Naive thymus-derived CD4-positive, alpha-beta T cell (primary cell): Measurements from ENCODE around the gene WAPL. TPM values are rescaled to one million over a fixed set of nuclear protein-coding genes. Genes with fewer than 3 reads are reported as not detected.
A peak's percentile ranks its signal among the peaks of the same experiment; 100 is the strongest.

Source experiments
- ATAC-seq: fragments of 150-1000 bp; cut with Tn5 transposase; 2 replicates; pipeline ENCODE4 v1.10.0; 2021; ENCODE audit warnings: mild to moderate bottlenecking, moderate library complexity
- CTCF ChIA-PET: fragments of 350-600 bp; sonication (Branson Sonifier 250); formaldehyde crosslinking; loops from one replicate; lab custom pipeline; 2021; ENCODE audit warnings: antibody characterized with exemption; lab: Charles Lee
- POLR2A ChIA-PET: fragments of 350-600 bp; sonication (Branson Sonifier 250); formaldehyde crosslinking; loops from one replicate; lab custom pipeline; 2021; ENCODE audit warnings: antibody characterized with exemption, inconsistent platforms; lab: Charles Lee
- DNase-seq, 9 donors: peaks; one replicate each; pipeline versions ENCODE4 v3.0.0 to v3.0.0-alpha.2; 2020 to 2022; ENCODE audit warnings: mixed read lengths in 1 of 9
- H3K27ac ChIP-seq: one replicate; pipeline ENCODE4 v1.7.0; 2013; ENCODE audit warnings: mild to moderate bottlenecking, low read depth, low read length, moderate library complexity
- H3K27me3 ChIP-seq, 2 donors: one replicate each; pipeline ENCODE4 v1.7.0; 2013; ENCODE audit warnings: low read length in 2 of 2, mild to moderate bottlenecking in 2 of 2, moderate library complexity in 2 of 2; ENCODE audit not compliant: control insufficient read depth in 2 of 2, insufficient read depth in 2 of 2
- H3K36me3 ChIP-seq, 3 experiments: 1 replicate in 2 of 3; 2 replicates in 1 of 3; pipeline ENCODE4 v1.7.0; 2013; ENCODE audit warnings: low read length in 3 of 3, mild to moderate bottlenecking in 3 of 3, moderate library complexity in 1 of 3; ENCODE audit not compliant: insufficient read depth in 3 of 3, control insufficient read depth in 2 of 3
- H3K4me1 ChIP-seq, 2 donors: one replicate each; pipeline ENCODE4 v1.7.0; 2013; ENCODE audit warnings: low read length in 2 of 2, mild to moderate bottlenecking in 2 of 2, moderate library complexity in 1 of 2; ENCODE audit not compliant: control insufficient read depth in 2 of 2, insufficient read depth in 2 of 2
- H3K4me3 ChIP-seq: 2 replicates; pipeline ENCODE4 v1.7.0; 2013; ENCODE audit warnings: mild to moderate bottlenecking, low read length
- H3K9me3 ChIP-seq, 3 experiments: 1 replicate in 2 of 3; 2 replicates in 1 of 3; pipeline ENCODE4 v1.7.0; 2013; ENCODE audit warnings: low read length in 3 of 3; ENCODE audit not compliant: control insufficient read depth in 2 of 3
- H3K27ac Mint-ChIP-seq, 9 donors: one replicate each; pipeline ENCODE4 v1.8.0; 2020 to 2022; ENCODE audit warnings: mixed read lengths in 9 of 9, mild to moderate bottlenecking in 8 of 9, moderate library complexity in 5 of 9, inconsistent platforms in 2 of 9
- H3K27me3 Mint-ChIP-seq, 5 donors: one replicate each; pipeline ENCODE4 v1.8.0; 2021 to 2022; ENCODE audit warnings: mixed read lengths in 5 of 5, mild to moderate bottlenecking in 1 of 5
- H3K36me3 Mint-ChIP-seq, 5 donors: one replicate each; pipeline ENCODE4 v1.8.0; 2020 to 2022; ENCODE audit warnings: mixed read lengths in 5 of 5, mild to moderate bottlenecking in 3 of 5, inconsistent platforms in 1 of 5
- H3K4me1 Mint-ChIP-seq, 7 donors: one replicate each; pipeline ENCODE4 v1.8.0; 2020 to 2022; ENCODE audit warnings: mixed read lengths in 7 of 7, mild to moderate bottlenecking in 3 of 7, inconsistent platforms in 1 of 7
- H3K4me3 Mint-ChIP-seq, 10 donors: one replicate each; pipeline ENCODE4 v1.8.0; 2020 to 2022; ENCODE audit warnings: mild to moderate bottlenecking in 10 of 10, mixed read lengths in 10 of 10, moderate library complexity in 6 of 10, inconsistent platforms in 2 of 10
- H3K9me3 Mint-ChIP-seq, 11 donors: one replicate each; pipeline ENCODE4 v1.8.0; 2020 to 2022; ENCODE audit warnings: mixed read lengths in 11 of 11, mild to moderate bottlenecking in 4 of 11, inconsistent platforms in 1 of 11, moderate library complexity in 1 of 11
- intact Hi-C, 2 donors: fragments of 100-400 bp; cut with micrococcal nuclease; formaldehyde crosslinking; loops; one replicate each; pipeline ENCODE4 v1.15.1; 2023
- polyA plus RNA-seq, 2 donors: library from polyadenylated mRNA; unstranded; fragments of 300-500 nt; fragmentation: Illumina TruSeq; gene quantifications; one replicate each; pipeline ENCODE4 v1.2.3, GENCODE V29; 2021
- total RNA-seq, 6 experiments: library from RNA in 5 of 6; stranded (reverse) in 5 of 6; gene quantifications; 1 replicate in 5 of 6; 2 replicates in 1 of 6; pipeline ENCODE4 v1.2.3 and lab custom pipeline; 2021 to 2026

The WAPL gene
- total and polyA plus RNA-seq, 7 experiments from 2014 or later = 40.3 to 59.2 (median 49.5) TPM

- H3K36me3 Mint-ChIP-seq = peaks cover 24 to 68% (median 37%) of the 10 kb centered on the region in 5 donors
Measured at GRCh38 chr10:86446987-86447386, 74.6 kb downstream of the WAPL start.

DNA sequence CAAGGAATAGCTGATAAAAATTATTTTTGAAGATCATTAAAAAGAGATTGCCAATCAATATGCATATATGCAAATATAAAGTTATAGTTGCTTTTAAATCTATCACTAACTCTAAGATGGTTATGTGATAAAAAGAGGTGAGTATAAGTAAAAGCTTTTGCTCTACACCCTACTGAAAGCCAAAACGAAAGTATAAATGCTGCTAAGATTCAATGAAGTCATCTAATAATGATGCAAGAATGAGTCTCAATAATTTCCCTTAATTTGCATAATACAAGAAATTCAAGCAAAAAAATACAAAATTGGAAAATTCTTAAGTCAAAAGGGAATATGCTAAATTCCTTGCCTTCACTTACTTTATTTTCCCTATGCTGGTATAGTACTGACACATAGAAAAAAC is 75.2 kb downstream of the WAPL start:
- Mint-ChIP-seq H3K27ac (peak overlapping the region in 5 of 9 donors; percentile 4 to 88 (median 19)), H3K27me3 (no peaks in the 10 kb centered on the region), H3K36me3 (peaks cover 20 to 65% (median 37%) of the 10 kb centered on the region in 5 donors), H3K4me1 (peaks cover 16 to 46% (median 38%) of the 10 kb centered on the region in 7 donors), H3K4me3 (no peak overlapping the region), H3K9me3 (no peaks in the 10 kb centered on the region)
- ChIA-PET POLR2A (no interaction called here), CTCF (no interaction called here)
- no peak for ATAC-seq
- H3K27me3 ChIP-seq = no peaks in the 10 kb centered on the region
- no peak overlapping the region for H3K27ac ChIP-seq
- intact Hi-C loops = loop anchor here in 1 of 2 donors (2.0 to 5.0 kb wide), 2 partner anchors 46 to 76 kb away; partner anchors contain the start of gene WAPL
- H3K36me3 ChIP-seq = peaks cover 7 to 53% (median 23%) of the 10 kb centered on the region in 3 experiments
- H3K4me3 ChIP-seq = no peak overlapping the region
- no peaks in the 10 kb centered on the region for H3K9me3 ChIP-seq
- no peak for DNase-seq
- no peaks in the 10 kb centered on the region for H3K4me1 ChIP-seq

More at GRCh38 chr10:86446987-86447386, 74.6 kb downstream of the WAPL start:
- peaks cover 15 to 48% (median 37%) of the 10 kb centered on the region in 7 donors for H3K4me1 Mint-ChIP-seq
- DNase-seq (no peak), ATAC-seq (no peak)
- intact Hi-C loops = loop anchor here in 1 of 2 donors (2.0 to 5.0 kb wide), 2 partner anchors 46 to 75 kb away; partner anchors contain the start of gene WAPL
- Histone ChIP-seq H3K4me1 (no peaks in the 10 kb centered on the region), H3K27me3 (no peaks in the 10 kb centered on the region), H3K36me3 (peaks cover 8 to 53% (median 23%) of the 10 kb centered on the region in 3 experiments), H3K9me3 (no peaks in the 10 kb centered on the region), H3K27ac (no peak overlapping the region), H3K4me3 (no peak overlapping the region)
- ChIA-PET CTCF (no interaction called here), POLR2A (no interaction called here)
- H3K4me3 Mint-ChIP-seq = peak overlapping the region in 1 of 10 donors; percentile 21
- H3K27me3 Mint-ChIP-seq = no peaks in the 10 kb centered on the region
- H3K9me3 Mint-ChIP-seq = no peaks in the 10 kb centered on the region
- H3K27ac Mint-ChIP-seq = peak overlapping the region in 7 of 9 donors; percentile 5 to 73 (median 54)

GRCh38 chr10:86443936-86444335 is 77.7 kb downstream of the WAPL start:
- no peak overlapping the region for H3K4me3 ChIP-seq
- no peak overlapping the region for H3K4me3 Mint-ChIP-seq
- H3K9me3 Mint-ChIP-seq = no peaks in the 10 kb centered on the region
- peaks cover 12 to 60% (median 33%) of the 10 kb centered on the region in 5 donors for H3K36me3 Mint-ChIP-seq
- no peaks in the 10 kb centered on the region for H3K9me3 ChIP-seq
- peaks cover 17 to 44% (median 38%) of the 10 kb centered on the region in 7 donors for H3K4me1 Mint-ChIP-seq
- H3K36me3 ChIP-seq = peaks cover 11 to 54% (median 23%) of the 10 kb centered on the region in 3 experiments
- ATAC-seq (no peak), DNase-seq (no peak)
- no peak overlapping the region for H3K27ac ChIP-seq
- POLR2A ChIA-PET = no interaction called here
- H3K4me1 ChIP-seq = no peaks in the 10 kb centered on the region
- CTCF ChIA-PET = no interaction called here
- peak overlapping the region in 1 of 9 donors; percentile 51 for H3K27ac Mint-ChIP-seq
- H3K27me3 Mint-ChIP-seq = no peaks in the 10 kb centered on the region
- H3K27me3 ChIP-seq = no peaks in the 10 kb centered on the region
- intact Hi-C loops = no loop called here

DNA sequence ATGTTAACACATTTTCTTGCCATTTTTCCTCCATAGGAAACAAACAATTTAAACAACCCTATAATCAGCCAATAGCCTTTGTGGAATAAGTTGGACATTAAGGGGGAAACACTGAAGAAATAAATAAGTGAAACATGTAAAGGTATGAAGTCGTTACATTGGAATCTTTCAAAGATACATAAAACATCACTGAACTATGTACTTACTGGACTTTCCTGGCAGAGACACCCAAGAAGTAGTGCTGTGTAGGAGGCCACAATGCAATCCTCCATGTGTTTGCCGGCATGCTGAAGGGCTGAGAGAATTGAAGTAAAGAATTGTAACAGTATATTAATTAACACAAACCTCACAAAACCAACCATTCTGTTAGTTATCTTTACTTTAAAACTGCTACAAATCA is 78.5 kb downstream of the WAPL start:
- CTCF ChIA-PET = no interaction called here
- DNase-seq (no peak), ATAC-seq (no peak)
- Mint-ChIP-seq H3K4me3 (no peak overlapping the region), H3K36me3 (peaks cover 12 to 64% (median 33%) of the 10 kb centered on the region in 5 donors), H3K27ac (peak overlapping the region in 1 of 9 donors; percentile 15), H3K4me1 (peaks cover 17 to 41% (median 34%) of the 10 kb centered on the region in 7 donors), H3K9me3 (no peaks in the 10 kb centered on the region), H3K27me3 (no peaks in the 10 kb centered on the region)
- Histone ChIP-seq H3K4me1 (no peaks in the 10 kb centered on the region), H3K27me3 (no peaks in the 10 kb centered on the region), H3K27ac (no peak overlapping the region), H3K9me3 (no peaks in the 10 kb centered on the region), H3K36me3 (peaks cover 11 to 54% (median 29%) of the 10 kb centered on the region in 3 experiments), H3K4me3 (no peak overlapping the region)
- intact Hi-C loops = no loop called here
- POLR2A ChIA-PET = interaction anchor here (0.7 kb wide), 1 partner anchor 41 kb away, joined by 4 read pairs; no protein-coding TSS in a partner anchor

GRCh38 chr10:86440874-86441843 is 80.4 kb downstream of the WAPL start:
- CTCF ChIA-PET = no interaction called here
- POLR2A ChIA-PET = no interaction called here
- intact Hi-C loops = no loop called here
- Mint-ChIP-seq H3K27me3 (no peaks in the 10 kb centered on the region), H3K27ac (peak overlapping the region; percentile 14 to 88 (median 63)), H3K36me3 (peaks cover 10 to 66% (median 37%) of the 10 kb centered on the region in 5 donors), H3K9me3 (no peaks in the 10 kb centered on the region), H3K4me3 (no peak overlapping the region), H3K4me1 (peaks cover 11 to 31% (median 24%) of the 10 kb centered on the region in 7 donors)
- no peaks in the 10 kb centered on the region for H3K9me3 ChIP-seq
- H3K36me3 ChIP-seq = peaks cover 11 to 64% (median 24%) of the 10 kb centered on the region in 3 experiments
- DNase-seq (no peak), ATAC-seq (no peak)
- no peak overlapping the region for H3K4me3 ChIP-seq
- no peaks in the 10 kb centered on the region for H3K4me1 ChIP-seq
- no peak overlapping the region for H3K27ac ChIP-seq
- no peaks in the 10 kb centered on the region for H3K27me3 ChIP-seq

DNA sequence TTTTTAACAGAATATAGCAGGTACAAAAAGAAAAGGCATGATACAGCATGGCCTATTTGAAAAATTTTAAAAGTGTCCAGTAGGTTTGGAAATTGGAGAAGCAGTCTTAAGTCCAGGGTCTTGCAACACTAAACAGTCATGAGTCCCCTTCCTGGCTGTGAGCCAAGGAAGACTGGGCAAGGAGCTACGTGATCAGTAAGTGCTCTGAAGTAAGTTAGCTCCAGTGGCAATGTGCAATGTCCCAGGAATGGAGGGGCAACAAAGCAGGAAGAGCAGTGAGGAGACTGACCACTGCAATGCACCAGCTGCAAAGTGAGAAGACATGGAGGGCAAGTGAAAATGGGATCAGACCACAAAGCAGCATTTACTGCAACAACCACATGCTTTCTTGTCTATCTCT is 82.0 kb downstream of the WAPL start:
- no peak overlapping the region for H3K27ac ChIP-seq
- no peak for DNase-seq
- H3K4me1 ChIP-seq = no peaks in the 10 kb centered on the region
- peak; percentile 34 for ATAC-seq
- Mint-ChIP-seq H3K4me3 (peak overlapping the region in 3 of 10 donors; percentile 15 to 57 (median 24)), H3K27me3 (no peaks in the 10 kb centered on the region), H3K4me1 (peaks cover 11 to 28% (median 23%) of the 10 kb centered on the region in 7 donors), H3K27ac (peak overlapping the region; percentile 11 to 84 (median 69)), H3K9me3 (no peaks in the 10 kb centered on the region), H3K36me3 (peaks cover 8 to 54% (median 35%) of the 10 kb centered on the region in 5 donors)
- peaks cover 11 to 49% (median 20%) of the 10 kb centered on the region in 3 experiments for H3K36me3 ChIP-seq
- no peaks in the 10 kb centered on the region for H3K9me3 ChIP-seq
- no peak overlapping the region for H3K4me3 ChIP-seq
- ChIA-PET POLR2A (interaction anchor here (0.5 to 1.4 kb wide), 2 partner anchors 26 to 133 kb away, joined by 4 to 7 read pairs; no protein-coding TSS in a partner anchor), CTCF (interaction anchor here (1.0 kb wide), 1 partner anchor 54 kb away, joined by 4 read pairs; no protein-coding TSS in a partner anchor)
- H3K27me3 ChIP-seq = no peaks in the 10 kb centered on the region
- intact Hi-C loops = no loop called here
